ENCODE measurements around the gene JAM3. TPM values are rescaled to one million over a fixed set of nuclear protein-coding genes. Genes with fewer than 3 reads are reported as not detected.

Gene JAM3
- total and polyA plus RNA-seq, 9 of the 15 experiments (the other 6 are each of a cell fraction or from before 2014, with no cell fraction given): 0.22 to 0.76 (median 0.40) TPM

DNA sequence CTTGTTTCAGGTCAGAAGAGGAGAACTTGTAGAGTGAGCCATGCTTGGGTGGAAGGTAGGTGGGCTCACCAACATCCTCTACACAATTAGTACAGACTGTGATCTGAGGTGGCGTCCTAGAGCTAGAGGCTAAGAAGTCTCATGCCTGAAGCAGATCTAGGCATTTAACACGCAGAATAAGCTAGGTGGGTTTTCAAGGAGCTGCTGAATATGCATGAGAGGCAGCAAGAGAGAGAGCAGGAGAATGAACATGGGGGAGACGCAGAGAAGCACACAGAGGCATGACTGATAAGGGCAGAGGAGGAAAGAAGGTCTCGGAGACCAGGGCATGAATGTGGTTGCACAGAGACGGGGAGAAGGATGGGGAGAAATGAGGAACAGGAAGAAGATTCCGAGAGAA lies 36.8 kb upstream of the JAM3 start:
- ChIA-PET CTCF (ENCODE audit: low intra/inter-chr PET ratio) (no interaction called here), POLR2A (interaction anchor here (0.7 kb wide), 1 partner anchor 12 kb away, joined by 3 read pairs; no protein-coding TSS in a partner anchor)
- H2AFZ ChIP-seq (ENCODE audit: low read depth, low read length): no peak overlapping the region
- intact Hi-C loops (cut with micrococcal nuclease): loop anchor here (10.0 kb wide), 1 partner anchor 107 kb away; no protein-coding TSS in a partner anchor
- H3K9ac ChIP-seq (ENCODE audit: insufficient read depth in 1 of 2, low read depth in 2 of 2, low read length in 2 of 2): no peak overlapping the region
- H3K4me2 ChIP-seq (ENCODE audit: insufficient read depth, low read length): no peak overlapping the region
- in situ Hi-C loops (cut with MboI): no loop called here
- peaks cover 4% of the 10 kb centered on the region for H3K9me1 ChIP-seq (ENCODE audit: control insufficient read depth, insufficient read depth, low read length)
- peaks cover 9% of the 10 kb centered on the region; the same call in 1 of the 2 replicates for H4K20me1 ChIP-seq (replicated peaks; ENCODE audit: control insufficient read depth, insufficient read depth, low read length)
- no peak overlapping the region for H3K4me3 ChIP-seq
- H3K27ac ChIP-seq (ENCODE audit: extremely low read depth, low read depth, low read length): no peak overlapping the region
- BruUV-seq (replicated peaks): no TSS peak
- no peak for TF ChIP-seq ASH1L (IDR thresholded peaks at IDR 0.05; ENCODE audit: borderline replicate concordance, low read depth, partially characterized antibody)
- TF ChIP-seq GATA2 (CRISPR knock-in tag; IDR thresholded peaks at IDR 0.05): no peak
- TF ChIP-seq PCBP1 (IDR thresholded peaks at IDR 0.05; ENCODE audit: low read depth, low read length, poor library complexity, severe bottlenecking): no peak
- no peak for TF ChIP-seq TSC22D4 (tag; IDR thresholded peaks at IDR 0.05)
- TF ChIP-seq, protein P1, sequence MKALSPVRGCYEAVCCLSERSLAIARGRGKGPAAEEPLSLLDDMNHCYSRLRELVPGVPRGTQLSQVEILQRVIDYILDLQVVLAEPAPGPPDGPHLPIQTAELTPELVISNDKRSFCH (CRISPR knock-in tag; IDR thresholded peaks at IDR 0.05): no peak
- TF ChIP-seq, protein P1 (tag; IDR thresholded peaks at IDR 0.05): no peak
- TF ChIP-seq, protein P2, sequence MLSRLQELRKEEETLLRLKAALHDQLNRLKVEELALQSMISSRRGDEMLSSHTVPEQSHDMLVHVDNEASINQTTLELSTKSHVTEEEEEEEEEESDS (CRISPR knock-in tag; IDR thresholded peaks at IDR 0.05): no peak
- TF ChIP-seq HMGN3 (IDR thresholded peaks at IDR 0.05; ENCODE audit: borderline replicate concordance, extremely low read depth, insufficient read length, low read depth, low read length): no peak
- TF ChIP-seq, protein P3, sequence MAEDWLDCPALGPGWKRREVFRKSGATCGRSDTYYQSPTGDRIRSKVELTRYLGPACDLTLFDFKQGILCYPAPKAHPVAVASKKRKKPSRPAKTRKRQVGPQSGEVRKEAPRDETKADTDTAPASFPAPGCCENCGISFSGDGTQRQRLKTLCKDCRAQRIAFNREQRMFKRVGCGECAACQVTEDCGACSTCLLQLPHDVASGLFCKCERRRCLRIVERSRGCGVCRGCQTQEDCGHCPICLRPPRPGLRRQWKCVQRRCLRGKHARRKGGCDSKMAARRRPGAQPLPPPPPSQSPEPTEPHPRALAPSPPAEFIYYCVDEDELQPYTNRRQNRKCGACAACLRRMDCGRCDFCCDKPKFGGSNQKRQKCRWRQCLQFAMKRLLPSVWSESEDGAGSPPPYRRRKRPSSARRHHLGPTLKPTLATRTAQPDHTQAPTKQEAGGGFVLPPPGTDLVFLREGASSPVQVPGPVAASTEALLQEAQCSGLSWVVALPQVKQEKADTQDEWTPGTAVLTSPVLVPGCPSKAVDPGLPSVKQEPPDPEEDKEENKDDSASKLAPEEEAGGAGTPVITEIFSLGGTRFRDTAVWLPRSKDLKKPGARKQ (CRISPR knock-in tag; IDR thresholded peaks at IDR 0.05): no peak
- no peak for TF ChIP-seq HDAC6 (IDR thresholded peaks at IDR 0.05; ENCODE audit: low read depth, low read length)
- TF ChIP-seq ZNF174 (CRISPR knock-in tag; IDR thresholded peaks at IDR 0.05): no peak
- no peak for TF ChIP-seq PURB (CRISPR knock-in tag; IDR thresholded peaks at IDR 0.05; ENCODE audit: low read depth)
- no peak for TF ChIP-seq EP400 (IDR thresholded peaks at IDR 0.05)
- H3K79me2 ChIP-seq (ENCODE audit: control insufficient read depth, insufficient read depth, low read length): no peaks in the 10 kb centered on the region
- ATAC-seq: no peak
- no peak for FAIRE-seq
- H3K36me3 ChIP-seq (ENCODE audit: control insufficient read depth, insufficient read depth, low read length): no peaks in the 10 kb centered on the region
- 4% methylated on average over 6 of the region's 6 CpGs for WGBS (ENCODE audit: insufficient coverage, low coverage, missing lambda C conversion rate)
- DNase-seq (ENCODE audit: extremely low read depth in 1 of 4, low spot score in 3 of 4): no peak
- no peaks in the 10 kb centered on the region for H3K9me3 ChIP-seq (replicated peaks; ENCODE audit: control insufficient read depth, insufficient read depth, low read depth, low read length)
- peaks cover 13 to 50% of the 10 kb centered on the region in 2 experiments; a peak in 4 of 5 replicates for H3K27me3 ChIP-seq (ENCODE audit: control insufficient read depth in 2 of 2, insufficient read depth in 2 of 2, low read length in 2 of 2)
- H3K4me1 ChIP-seq (replicated peaks in 1 of 2; ENCODE audit: control insufficient read depth in 2 of 2, insufficient read depth in 2 of 2, low read length in 2 of 2): peaks cover 0 to 5% of the 10 kb centered on the region in 2 experiments; a peak in 2 of 5 replicates
